Endothelial cell of umbilical vein (primary cell): Measurements from ENCODE around the gene RNF25. TPM values are rescaled to one million over a fixed set of nuclear protein-coding genes. Genes with fewer than 3 reads are reported as not detected.

Experiments
- BruUV-seq: library from RNA; stranded (reverse); fragments of 400-500 nt; replicated peaks from 2 replicates; lab custom pipeline; 2021; lab: Mats Ljungman, UMichigan
- CTCF ChIA-PET: fragments of 300-600, 350-600 bp; sonication (Branson Sonifier 250); formaldehyde crosslinking; loops from one replicate; lab custom pipeline; 2021; ENCODE audit warnings: antibody characterized with exemption, inconsistent platforms; lab: Charles Lee
- POLR2A ChIA-PET: fragments of 300-600, 350-600 bp; sonication (Branson Sonifier 250); formaldehyde crosslinking; loops from one replicate; lab custom pipeline; 2021; ENCODE audit warnings: antibody characterized with exemption, inconsistent platforms; lab: Charles Lee
- DNase-seq: peaks from one replicate; pipeline ENCODE4 v3.0.0-alpha.2; 2011; ENCODE audit warnings: low read depth, low spot score
- FAIRE-seq: peaks from 2 replicates; lab custom pipeline; 2011; peaks lifted over from hg19 to GRCh38; lab: Jason Lieb, UNC
- H2AFZ ChIP-seq: 2 replicates; pipeline ENCODE4 v1.6.0; 2012; ENCODE audit warnings: low read depth, low read length, control low read depth, inconsistent platforms
- H3K27ac ChIP-seq: 2 replicates; pipeline ENCODE4 v1.5.1; 2011; ENCODE audit warnings: low read depth, mild to moderate bottlenecking, control low read depth, low read length, moderate library complexity; ENCODE audit not compliant: insufficient read depth
- H3K27me3 ChIP-seq, 2 experiments: 2 replicates each; pipeline versions ENCODE4 v1.6.0 to v1.6.1; 2011; ENCODE audit warnings: low read length in 2 of 2, mixed read lengths in 1 of 2; ENCODE audit not compliant: control insufficient read depth in 2 of 2, insufficient read depth in 2 of 2
- H3K36me3 ChIP-seq, 2 experiments: 2 replicates in 1 of 2; 3 replicates in 1 of 2; pipeline ENCODE4 v1.5.1; 2011; ENCODE audit warnings: low read length in 2 of 2, mild to moderate bottlenecking in 1 of 2, moderate library complexity in 1 of 2; ENCODE audit not compliant: control insufficient read depth in 2 of 2, insufficient read depth in 2 of 2; ENCODE audit errors: extremely low read depth in 1 of 2
- H3K4me1 ChIP-seq: 3 replicates; pipeline ENCODE4 v1.5.1; 2011; ENCODE audit warnings: mild to moderate bottlenecking, low read length; ENCODE audit not compliant: control insufficient read depth, insufficient read depth; ENCODE audit errors: extremely low read depth
- H3K4me2 ChIP-seq: 2 replicates; pipeline ENCODE4 v1.6.1; 2011; ENCODE audit warnings: low read length, control low read depth, mixed read lengths; ENCODE audit not compliant: insufficient read depth
- H3K4me3 ChIP-seq, 3 experiments: fragments of 200-600 bp in 1 of 3; sonication (generic), shearing (Covaris generic) in 1 of 3; replicated peaks in 1 of 3; 2 replicates each; pipeline ENCODE4 v1.5.1; 2011 to 2016; ENCODE audit warnings: control low read depth in 3 of 3, low read length in 3 of 3, mild to moderate bottlenecking in 2 of 3, inconsistent platforms in 1 of 3, low read depth in 1 of 3, moderate library complexity in 1 of 3; ENCODE audit not compliant: insufficient read depth in 1 of 3
- H3K79me2 ChIP-seq: 2 replicates; pipeline ENCODE4 v1.6.0; 2012; ENCODE audit warnings: low read length, inconsistent platforms; ENCODE audit not compliant: control insufficient read depth, insufficient read depth
- H3K9ac ChIP-seq: replicated peaks from 2 replicates; pipeline ENCODE3; 2011; ENCODE audit warnings: low read length, control low read depth; ENCODE audit not compliant: insufficient read depth; ENCODE audit errors: extremely low read depth
- H3K9me1 ChIP-seq: replicated peaks from 3 replicates; pipeline ENCODE4 v1.6.0; 2011; ENCODE audit warnings: mild to moderate bottlenecking, low read length; ENCODE audit not compliant: control insufficient read depth, insufficient read depth; ENCODE audit errors: extremely low read depth
- H3K9me3 ChIP-seq: replicated peaks from 2 replicates; pipeline ENCODE4 v1.5.1; 2012; ENCODE audit warnings: low read length, inconsistent platforms; ENCODE audit not compliant: control insufficient read depth, insufficient read depth
- H4K20me1 ChIP-seq: replicated peaks from 2 replicates; pipeline ENCODE3; 2011; ENCODE audit warnings: mild to moderate bottlenecking, low read length; ENCODE audit not compliant: control insufficient read depth, insufficient read depth; ENCODE audit errors: extremely low read depth
- CTCF ChIP-seq, 2 donors: IDR thresholded peaks; 1 replicate in 1 of 2; 2 replicates in 1 of 2; pipeline ENCODE4 v1.5.1; 2011; ENCODE audit warnings: low read length in 2 of 2, mild to moderate bottlenecking in 2 of 2, moderate library complexity in 2 of 2, control low read depth in 1 of 2, inconsistent platforms in 1 of 2, low read depth in 1 of 2; ENCODE audit not compliant: insufficient read depth in 1 of 2; ENCODE audit errors: extremely low read depth in 1 of 2
- EZH2 ChIP-seq: IDR thresholded peaks from 2 replicates; pipeline ENCODE4 v1.6.1; 2012; ENCODE audit warnings: borderline replicate concordance, low read depth, mild to moderate bottlenecking, moderate library complexity, low read length, inconsistent platforms; ENCODE audit not compliant: severe bottlenecking
- FOS ChIP-seq: IDR thresholded peaks from 2 replicates; pipeline ENCODE4 v1.6.1; 2011; ENCODE audit warnings: mild to moderate bottlenecking, low read length, moderate library complexity, borderline replicate concordance; ENCODE audit not compliant: insufficient read depth
- GATA2 ChIP-seq: IDR thresholded peaks from 2 replicates; pipeline ENCODE4 v1.7.0; 2011; ENCODE audit warnings: low read depth, mild to moderate bottlenecking, moderate library complexity, mixed read lengths, low read length; ENCODE audit not compliant: insufficient read length, insufficient read depth
- JUN ChIP-seq: IDR thresholded peaks from 2 replicates; pipeline ENCODE4 v1.6.1; 2011; ENCODE audit warnings: borderline replicate concordance, low read depth; ENCODE audit not compliant: insufficient read length, insufficient read depth
- MYC ChIP-seq: IDR thresholded peaks from one replicate; pipeline ENCODE4 v1.6.1; 2011; ENCODE audit warnings: mild to moderate bottlenecking, low read depth, low read length
- POLR2A ChIP-seq: IDR thresholded peaks from 2 replicates; pipeline ENCODE4 v1.6.1; 2012; ENCODE audit warnings: low read depth, mild to moderate bottlenecking, control low read depth, low read length
- POLR2AphosphoS5 ChIP-seq: IDR thresholded peaks from 2 replicates; pipeline ENCODE4 v1.6.1; 2012; ENCODE audit warnings: low read depth, mild to moderate bottlenecking, control low read depth, low read length, moderate library complexity; ENCODE audit not compliant: insufficient read depth
- dilution Hi-C: fragments of 300-500 bp; cut with MboI; formaldehyde crosslinking; loops from one replicate; pipeline ENCODE4 v1.15.0; 2019; ENCODE audit warnings: low sequenced_read_pairs; ENCODE audit not compliant: extremely low pct_ligation_motif_present
- intact Hi-C: fragments of 100-400 bp; cut with micrococcal nuclease; formaldehyde crosslinking; loops from one replicate; pipeline ENCODE4 v1.10.0; 2022
- polyA plus RNA-seq, 4 experiments: library from polyadenylated mRNA; depleted of rRNA in 3 of 4; stranded (reverse) in 3 of 4; unstranded in 1 of 4; fragments of >200 nt; gene quantifications; 2 replicates each; pipeline versions ENCODE4 v1.2.1 to v1.2.3, GENCODE V29; 2011 to 2012; ENCODE audit warnings: missing spikeins in 1 of 4
- total RNA-seq: library from RNA; stranded (reverse); gene quantifications from 2 replicates; pipeline ENCODE4 v1.2.3, GENCODE V29; 2021
- TF ChIP-seq, protein P1 (sequence below): IDR thresholded peaks from 2 replicates; pipeline ENCODE4 v1.6.1; 2011; ENCODE audit not compliant: insufficient read depth, insufficient read length

RNF25 gene
- total and polyA plus RNA-seq, 2 donors (not counting 3 experiments of a cell fraction or from before 2014, with no cell fraction given): 38.2 to 61.1 TPM

- no TSS peak for BruUV-seq
- DNase-seq (no peak), FAIRE-seq (no peak)
- dilution Hi-C loops (loop anchor here (5.0 kb wide), 1 partner anchor 81 kb away; the partner anchor contains the start of genes CNOT9 and USP37), intact Hi-C loops (loop anchor here (1.0 to 5.0 kb wide), 6 partner anchors 17 to 376 kb away; partner anchors contain the start of genes AAMP and PNKD)
- H3K4me1 ChIP-seq: peaks cover 6% of the 10 kb centered on the region
- no peaks in the 10 kb centered on the region for H3K9me3 ChIP-seq
- no peak overlapping the region for H3K4me2 ChIP-seq
- no peaks in the 10 kb centered on the region for H4K20me1 ChIP-seq
- H3K27ac ChIP-seq: no peak overlapping the region
- H3K9ac ChIP-seq: no peak overlapping the region
- no peak overlapping the region for H2AFZ ChIP-seq
- CTCF ChIA-PET: interaction anchor here (1.0 to 3.8 kb wide), 7 partner anchors 10 to 199 kb away, joined by 3 to 31 read pairs (median 5); partner anchors contain the start of genes BCS1L, PLCD4, USP37 and ZNF142
- peaks cover 23 to 41% of the 10 kb centered on the region in 2 experiments for H3K36me3 ChIP-seq
- TF ChIP-seq POLR2A (no peak), MYC (no peak), POLR2AphosphoS5 (no peak), FOS (no peak), EZH2 (no peak), CTCF (IDR thresholded peaks at IDR 0.05; ENCODE audit: extremely low read depth in 1 of 2, insufficient read depth in 1 of 2, low read depth in 1 of 2, low read length in 2 of 2) (no peak), JUN (no peak), GATA2 (no peak)
- TF ChIP-seq, protein P1, sequence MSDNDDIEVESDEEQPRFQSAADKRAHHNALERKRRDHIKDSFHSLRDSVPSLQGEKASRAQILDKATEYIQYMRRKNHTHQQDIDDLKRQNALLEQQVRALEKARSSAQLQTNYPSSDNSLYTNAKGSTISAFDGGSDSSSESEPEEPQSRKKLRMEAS: no peak
- H3K4me3 ChIP-seq: no peak overlapping the region
- H3K9me1 ChIP-seq: no peaks in the 10 kb centered on the region
- H3K27me3 ChIP-seq: no peaks in the 10 kb centered on the region
- POLR2A ChIA-PET: interaction anchor here (0.5 kb wide), 1 partner anchor 8 kb away, joined by 7 read pairs; no protein-coding TSS in a partner anchor
- H3K79me2 ChIP-seq: peaks cover 9% of the 10 kb centered on the region
These were observed 23.1 kb downstream of the RNF25 start for GRCh38 chr2:218648787-218649100.
